WTC11 (cell line): ENCODE measurements around the gene TCF7. TPM values are rescaled to one million over a fixed set of nuclear protein-coding genes. Genes with fewer than 3 reads are reported as not detected.

Experiments used
- ATAC-seq: fragments of 200-7000 bp; cut with Tn5 transposase; 2 replicates; pipeline ENCODE4 v1.10.0; 2021; ENCODE audit warnings: mild to moderate bottlenecking, moderate library complexity
- CTCF ChIA-PET: fragments of 300-600 bp; sonication (Branson Sonifier 250); formaldehyde crosslinking; loops from one replicate; lab custom pipeline; 2021; ENCODE audit warnings: antibody characterized with exemption; lab: Charles Lee
- POLR2A ChIA-PET: fragments of 350-600 bp; sonication (Branson Sonifier 250); formaldehyde crosslinking; loops from one replicate; lab custom pipeline; 2021; ENCODE audit warnings: antibody characterized with exemption; lab: Charles Lee
- DNase-seq: peaks from one replicate; pipeline ENCODE4 v3.0.0; 2021; ENCODE audit warnings: low spot score
- H3K27ac Mint-ChIP-seq: 2 replicates; pipeline ENCODE4 v1.8.0; 2021; ENCODE audit warnings: mixed read lengths
- H3K27me3 Mint-ChIP-seq: 2 replicates; pipeline ENCODE4 v1.8.0; 2021; ENCODE audit warnings: low read depth, mild to moderate bottlenecking, moderate library complexity, mixed read lengths
- H3K36me3 Mint-ChIP-seq: 2 replicates; pipeline ENCODE4 v1.8.0; 2021; ENCODE audit warnings: mixed read lengths
- H3K4me1 Mint-ChIP-seq: 2 replicates; pipeline ENCODE4 v1.8.0; 2022; ENCODE audit warnings: mixed read lengths
- H3K4me3 Mint-ChIP-seq: 2 replicates; pipeline ENCODE4 v1.8.0; 2021; ENCODE audit warnings: mild to moderate bottlenecking, moderate library complexity, mixed read lengths
- H3K9me3 Mint-ChIP-seq: 2 replicates; pipeline ENCODE4 v1.8.0; 2021; ENCODE audit warnings: mixed read lengths
- ARID4B ChIP-seq: sonication (generic); formaldehyde crosslinking; IDR thresholded peaks from 2 replicates; pipeline ENCODE4 v1.8.0; 2023; ENCODE audit warnings: missing genetic modification reagents, mild to moderate bottlenecking, borderline replicate concordance
- CBFB ChIP-seq: sonication (generic); formaldehyde crosslinking; IDR thresholded peaks from 2 replicates; pipeline ENCODE4 v1.8.1; 2022; ENCODE audit warnings: mild to moderate bottlenecking, low read depth, missing genetic modification reagents
- CREM ChIP-seq: sonication (generic); formaldehyde crosslinking; IDR thresholded peaks from 2 replicates; pipeline ENCODE4 v1.8.1; 2022; ENCODE audit warnings: mild to moderate bottlenecking, missing genetic modification reagents, moderate library complexity
- E2F4 ChIP-seq: sonication (generic); formaldehyde crosslinking; IDR thresholded peaks from 2 replicates; pipeline ENCODE4 v1.8.1; 2022; ENCODE audit warnings: low read depth, mild to moderate bottlenecking, moderate library complexity, missing genetic modification reagents, borderline replicate concordance
- GABPB1 ChIP-seq: sonication (generic); formaldehyde crosslinking; IDR thresholded peaks from 2 replicates; pipeline ENCODE4 v1.8.1; 2023; ENCODE audit warnings: mild to moderate bottlenecking, missing genetic modification reagents
- HMGA2 ChIP-seq: fragments of 250-450 bp; sonication (Bioruptor Pico); IDR thresholded peaks from 2 replicates; pipeline ENCODE4 v1.4.0; 2021; ENCODE audit warnings: mild to moderate bottlenecking, moderate library complexity
- IRF1 ChIP-seq: sonication (generic); formaldehyde crosslinking; IDR thresholded peaks from 2 replicates; pipeline ENCODE4 v1.8.0; 2023; ENCODE audit warnings: missing genetic modification reagents
- JUN ChIP-seq: sonication (generic); formaldehyde crosslinking; IDR thresholded peaks from 2 replicates; pipeline ENCODE4 v1.8.0; 2023; ENCODE audit warnings: mild to moderate bottlenecking, missing genetic modification reagents
- MXD4 ChIP-seq: fragments of 250-450 bp; sonication (Bioruptor Pico); IDR thresholded peaks from 2 replicates; pipeline ENCODE4 v1.8.0; 2021; ENCODE audit warnings: mild to moderate bottlenecking, moderate library complexity, borderline replicate concordance
- NFYB ChIP-seq: sonication (generic); formaldehyde crosslinking; conservative IDR thresholded peaks from 2 replicates; pipeline ENCODE4 v1.8.0; 2022; ENCODE audit warnings: low read depth, missing genetic modification reagents
- TEAD4 ChIP-seq: sonication (generic); formaldehyde crosslinking; IDR thresholded peaks from 2 replicates; pipeline ENCODE4 v1.8.0; 2022; ENCODE audit warnings: mild to moderate bottlenecking, missing genetic modification reagents
- TP53 ChIP-seq: sonication (generic); formaldehyde crosslinking; IDR thresholded peaks from 2 replicates; pipeline ENCODE4 v1.8.1; 2023; ENCODE audit warnings: mild to moderate bottlenecking, missing genetic modification reagents
- ZMAT4 ChIP-seq: fragments of 250-450 bp; sonication (Bioruptor Pico); IDR thresholded peaks from 2 replicates; pipeline ENCODE4 v1.9.0; 2021; ENCODE audit warnings: mild to moderate bottlenecking
- ZNF512 ChIP-seq: sonication (generic); formaldehyde crosslinking; IDR thresholded peaks from 2 replicates; pipeline ENCODE4 v1.8.1; 2022; ENCODE audit warnings: missing genetic modification reagents, borderline replicate concordance
- ZNF532 ChIP-seq: fragments of 250-450 bp; sonication (Bioruptor Pico); IDR thresholded peaks from 2 replicates; pipeline ENCODE4 v1.9.0; 2021; ENCODE audit warnings: mild to moderate bottlenecking, borderline replicate concordance
- total RNA-seq: library from RNA; stranded (reverse); gene quantifications from 3 replicates; pipeline ENCODE4 v1.2.3, GENCODE V29; 2021

Gene TCF7
- total RNA-seq, 1 experiment from 2014 or later, result 11.3 TPM

GRCh38 chr5:134098690-134099089, 15.8 kb upstream of the TCF7 start:
- CTCF ChIA-PET, result interaction anchor here (0.6 to 4.6 kb wide), 3 partner anchors 34 to 74 kb away, joined by 3 to 68 read pairs (median 3); no protein-coding TSS in a partner anchor
- TF ChIP-seq JUN (CRISPR knock-in tag) (no peak), ARID4B (CRISPR knock-in tag) (no peak), GABPB1 (peak; percentile 65)
- no peak overlapping the region for H3K27ac Mint-ChIP-seq
- peaks cover 60% of the 10 kb centered on the region for H3K27me3 Mint-ChIP-seq
- no peaks in the 10 kb centered on the region for H3K36me3 Mint-ChIP-seq
- peaks cover 49% of the 10 kb centered on the region for H3K4me1 Mint-ChIP-seq
- H3K4me3 Mint-ChIP-seq, result no peak overlapping the region
- POLR2A ChIA-PET, result no interaction called here
- ATAC-seq (no peak), DNase-seq (no peak)
- H3K9me3 Mint-ChIP-seq, result no peaks in the 10 kb centered on the region

GRCh38 chr5:134099288-134099872, 15.1 kb upstream of the TCF7 start:
- H3K27me3 Mint-ChIP-seq, result peaks cover 60% of the 10 kb centered on the region
- peaks cover 49% of the 10 kb centered on the region for H3K4me1 Mint-ChIP-seq
- H3K27ac Mint-ChIP-seq, result no peak overlapping the region
- H3K9me3 Mint-ChIP-seq, result no peaks in the 10 kb centered on the region
- no peak overlapping the region for H3K4me3 Mint-ChIP-seq
- CTCF ChIA-PET, result interaction anchor here (1.0 to 4.6 kb wide), 13 partner anchors 10 to 676 kb away, joined by 3 to 68 read pairs (median 6); partner anchors contain the start of genes TCF7 and VDAC1
- no peaks in the 10 kb centered on the region for H3K36me3 Mint-ChIP-seq
- DNase-seq (no peak), ATAC-seq (no peak)
- POLR2A ChIA-PET, result interaction anchor here (0.6 kb wide), 1 partner anchor 57 kb away, joined by 3 read pairs; no protein-coding TSS in a partner anchor
- no peak for TF ChIP-seq ZMAT4
- TF ChIP-seq IRF1, result no peak
- TF ChIP-seq ZNF532 (CRISPR knock-in tag), result no peak
- no peak for TF ChIP-seq CBFB
- no peak for TF ChIP-seq TP53 (CRISPR knock-in tag)
- TF ChIP-seq NFYB (CRISPR knock-in tag), result no peak
- TF ChIP-seq MXD4 (CRISPR knock-in tag), result no peak
- no peak for TF ChIP-seq HMGA2 (CRISPR knock-in tag)
- TF ChIP-seq E2F4 (CRISPR knock-in tag), result no peak
- TF ChIP-seq ZNF512 (CRISPR knock-in tag), result no peak
- no peak for TF ChIP-seq TEAD4 (CRISPR knock-in tag)
- no peak for TF ChIP-seq CREM (CRISPR knock-in tag)
